Transverse colon (tissue), 3 donors: ENCODE measurements around the gene FAM83D.

Experiments used
- CTCF ChIP-seq, 5 experiments: fragments of 200-600 bp in 3 of 5; fragments of 450-650 bp in 2 of 5; sonication (generic) in 3 of 5; IDR thresholded peaks; 1 replicate in 2 of 5; 2 replicates in 3 of 5; pipeline ENCODE4 v1.5.1; 2016 to 2017; ENCODE audit warnings: antibody characterized with exemption in 5 of 5, inconsistent platforms in 3 of 5, mild to moderate bottlenecking in 2 of 5, moderate library complexity in 1 of 5
- EP300 ChIP-seq: sonication (generic); formaldehyde crosslinking; IDR thresholded peaks from one replicate; pipeline ENCODE4 v1.6.1; 2017; ENCODE audit warnings: antibody characterized with exemption, low read depth

- TF ChIP-seq EP300 (no peak), CTCF (IDR thresholded peaks at IDR 0.05) (no peak)
Observed at GRCh38 chr20:38889792-38890496, 36.3 kb upstream of the FAM83D start.
